GM12878 (cell line): ENCODE measurements around the gene LRRC26. TPM values are rescaled to one million over a fixed set of nuclear protein-coding genes. Genes with fewer than 3 reads are reported as not detected.

ENCODE experiments used
- ASH2L ChIP-seq: fragments of 300-600, 200-600 bp; sonication (generic); IDR thresholded peaks from 2 replicates; pipeline ENCODE4 v1.6.1; 2017; ENCODE audit warnings: low read depth, mild to moderate bottlenecking, borderline replicate concordance
- ATF7 ChIP-seq: fragments of 450-650 bp; IDR thresholded peaks from 2 replicates; pipeline ENCODE4 v1.6.1; 2016; ENCODE audit warnings: low read depth, mild to moderate bottlenecking
- BCLAF1 ChIP-seq: fragments of 450-650 bp; IDR thresholded peaks from 2 replicates; pipeline ENCODE4 v1.6.1; 2017; ENCODE audit warnings: antibody characterized with exemption, mild to moderate bottlenecking, moderate library complexity
- CHD2 ChIP-seq: IDR thresholded peaks from 2 replicates; pipeline ENCODE4 v1.6.1; 2011; ENCODE audit warnings: low read depth, low read length, improper control_type of control experiment, borderline replicate concordance
- ELK1 ChIP-seq: IDR thresholded peaks from 2 replicates; pipeline ENCODE4 v1.6.1; 2012; ENCODE audit warnings: low read depth, low read length, improper control_type of control experiment
- HCFC1 ChIP-seq: fragments of 150-350 bp; IDR thresholded peaks from 2 replicates; pipeline ENCODE4 v1.6.1; 2014; ENCODE audit warnings: low read length
- HDAC2 ChIP-seq: fragments of 200-600 bp; sonication (generic); IDR thresholded peaks from 2 replicates; pipeline ENCODE4 v1.6.1; 2017
- IKZF1 ChIP-seq: fragments of 450-650 bp; conservative IDR thresholded peaks from 2 replicates; pipeline ENCODE4 v1.6.1; 2017; ENCODE audit warnings: antibody characterized with exemption, mild to moderate bottlenecking
- NFYA ChIP-seq: IDR thresholded peaks from 2 replicates; pipeline ENCODE4 v1.6.1; 2011; ENCODE audit warnings: low read depth, mild to moderate bottlenecking, low read length, improper control_type of control experiment, borderline replicate concordance
- RBBP5 ChIP-seq: fragments of 200-600 bp; sonication (generic); conservative IDR thresholded peaks from 2 replicates; pipeline ENCODE4 v1.6.1; 2016
- SIN3A ChIP-seq: IDR thresholded peaks from 2 replicates; pipeline ENCODE4 v1.6.1; 2012; ENCODE audit warnings: low read depth, low read length, improper control_type of control experiment
- polyA plus RNA-seq, 11 experiments: library from polyadenylated mRNA; depleted of rRNA in 4 of 11; unstranded in 6 of 11; stranded (reverse) in 5 of 11; fragments of >200 nt; fragmentation: Nextera tagmentation in 4 of 11; fragmentation: Illumina TruSeq in 1 of 11; extraction: Ambion mirVana in 4 of 11; extraction: Trizol in 1 of 11; gene quantifications; 1 replicate in 1 of 11; 2 replicates in 10 of 11; pipeline versions ENCODE4 v1.2.1 to v1.2.3, GENCODE V29; 2011 to 2016; ENCODE audit warnings: inconsistent platforms in 2 of 11, missing spikeins in 2 of 11, low read depth in 1 of 11
- total RNA-seq, 4 experiments: library from RNA; depleted of rRNA in 3 of 4; stranded (reverse); fragments of >200 nt in 3 of 4; fragmentation: Illumina TruSeq in 1 of 4; extraction: Trizol in 1 of 4; gene quantifications; 2 replicates each; pipeline versions ENCODE4 v1.2.1 to v1.2.3, GENCODE V29; 2013 to 2021

The LRRC26 gene
- total and polyA plus RNA-seq, 10 of the 15 experiments (the other 5 are each of a cell fraction or from before 2014, with no cell fraction given) = 0.29 to 0.91 (median 0.64) TPM; not detected in 5

GRCh38 chr9:137149942-137150616 lies 19.8 kb downstream of the LRRC26 start (continued):
- TF ChIP-seq ELK1 (0 out of 2 replicates have a peak, but pooled peaks have one; percentile 25), IKZF1 (peak; percentile 24), ATF7 (no peak), RBBP5 (no peak), HDAC2 (no peak), CHD2 (no peak), SIN3A (no peak), BCLAF1 (no peak), NFYA (no peak), ASH2L (no peak), HCFC1 (no peak)
- TF ChIP-seq, all 136 proteins: peak for 7
